HFF-Myc (cell line): ENCODE results near the gene SMAD7.

Source experiments
- DNase-seq: peaks from one replicate; pipeline ENCODE4 v3.0.0-alpha.2; 2011; ENCODE audit warnings: low read depth; ENCODE audit errors: extremely low read depth
- H3K4me3 ChIP-seq: replicated peaks from 2 replicates; pipeline ENCODE4 v1.5.1; 2011; ENCODE audit warnings: low read depth, mild to moderate bottlenecking, control low read depth, low read length
- CTCF ChIP-seq: IDR thresholded peaks from 2 replicates; pipeline ENCODE4 v1.5.1; 2012; ENCODE audit warnings: mild to moderate bottlenecking, low read depth, low read length, control low read depth; ENCODE audit errors: missing control alignments

The SMAD7 gene

GRCh38 chr18:48954886-48955819 lies 4.4 kb upstream of the SMAD7 start:
- no peak for TF ChIP-seq CTCF
- H3K4me3 ChIP-seq = no peak overlapping the region
- DNase-seq = no peak

- DNase-seq = no peak
- no peak for TF ChIP-seq CTCF
- peak overlapping the region; percentile 51 for H3K4me3 ChIP-seq
Measured at GRCh38 chr18:48953104-48953706, 2.4 kb upstream of the SMAD7 start.

GRCh38 chr18:48952287-48953103 lies 1.7 kb upstream of the SMAD7 start:
- no peak for DNase-seq

GRCh38 chr18:48951448-48952286 lies 902 bp upstream of the SMAD7 start:
- no peak for DNase-seq
- no peak for TF ChIP-seq CTCF
- H3K4me3 ChIP-seq = peak overlapping the region; percentile 84

More at GRCh38 chr18:48952287-48953103, 1.7 kb upstream of the SMAD7 start:
- H3K4me3 ChIP-seq = peak overlapping the region; percentile 51
- TF ChIP-seq CTCF = no peak

- no peak for DNase-seq
- peak overlapping the region; percentile 84 for H3K4me3 ChIP-seq
- no peak for TF ChIP-seq CTCF
Measured at GRCh38 chr18:48949606-48950535, 894 bp downstream of the SMAD7 start.
